Activated T-cell treated with anti-CD3 and anti-CD28 coated beads, Interleukin-2, amount 50 U/mL, for 4 hours (primary cell): ENCODE data around the gene LARP4B. TPM values are rescaled to one million over a fixed set of nuclear protein-coding genes. Genes with fewer than 3 reads are reported as not detected.

Source experiments
- ATAC-seq, 2 donors: fragments of 200-7000 bp; cut with Tn5 transposase; one replicate each; pipeline ENCODE4 v1.10.0; 2021
- DNase-seq: peaks from one replicate; pipeline ENCODE4 v3.0.0-alpha.2; 2020
- H3K27me3 Mint-ChIP-seq: one replicate; pipeline ENCODE4 v1.8.0; 2021; ENCODE audit warnings: low read depth, mixed read lengths
- H3K36me3 Mint-ChIP-seq: one replicate; pipeline ENCODE4 v1.8.0; 2022; ENCODE audit warnings: mixed read lengths; ENCODE audit not compliant: insufficient read depth
- H3K4me1 Mint-ChIP-seq: one replicate; pipeline ENCODE4 v1.8.0; 2021; ENCODE audit warnings: low read depth, mixed read lengths
- H3K4me3 Mint-ChIP-seq: one replicate; pipeline ENCODE4 v1.8.0; 2021; ENCODE audit warnings: mild to moderate bottlenecking, moderate library complexity, mixed read lengths
- H3K9me3 Mint-ChIP-seq: one replicate; pipeline ENCODE4 v1.8.0; 2021; ENCODE audit warnings: mixed read lengths
- total RNA-seq, 3 donors: library from RNA; stranded (reverse); gene quantifications; one replicate each; pipeline ENCODE4 v1.2.1, GENCODE V29; 2021

LARP4B gene
- total RNA-seq, 3 donors from 2014 or later: 126 to 143 (median 138) TPM

GRCh38 chr10:853017-853416 lies 78.5 kb downstream of the LARP4B start:
- Mint-ChIP-seq H3K36me3 (peaks cover 66% of the 10 kb centered on the region), H3K4me1 (peaks cover 47% of the 10 kb centered on the region), H3K4me3 (no peak overlapping the region), H3K27me3 (no peaks in the 10 kb centered on the region), H3K9me3 (peaks cover 9% of the 10 kb centered on the region)
- ATAC-seq: no peak
- no peak for DNase-seq

GRCh38 chr10:852386-852785 lies 79.1 kb downstream of the LARP4B start:
- no peak for DNase-seq
- no peak overlapping the region for H3K4me3 Mint-ChIP-seq
- H3K36me3 Mint-ChIP-seq: peaks cover 66% of the 10 kb centered on the region
- ATAC-seq: no peak
- peaks cover 48% of the 10 kb centered on the region for H3K4me1 Mint-ChIP-seq
- peaks cover 9% of the 10 kb centered on the region for H3K9me3 Mint-ChIP-seq
- no peaks in the 10 kb centered on the region for H3K27me3 Mint-ChIP-seq

GRCh38 chr10:851901-852300 lies 79.6 kb downstream of the LARP4B start:
- Mint-ChIP-seq H3K27me3 (no peaks in the 10 kb centered on the region), H3K36me3 (peaks cover 67% of the 10 kb centered on the region), H3K9me3 (peaks cover 9% of the 10 kb centered on the region), H3K4me3 (no peak overlapping the region), H3K4me1 (peaks cover 48% of the 10 kb centered on the region)
- ATAC-seq (no peak), DNase-seq (no peak)

- ATAC-seq: no peak
- H3K36me3 Mint-ChIP-seq: peaks cover 64% of the 10 kb centered on the region
These were observed 81.4 kb downstream of the LARP4B start for GRCh38 chr10:850093-850492.

GRCh38 chr10:847868-848267 lies 83.6 kb downstream of the LARP4B start:
- Mint-ChIP-seq H3K27me3 (no peaks in the 10 kb centered on the region), H3K9me3 (peaks cover 9% of the 10 kb centered on the region), H3K36me3 (peaks cover 60% of the 10 kb centered on the region), H3K4me3 (no peak overlapping the region), H3K4me1 (peaks cover 46% of the 10 kb centered on the region)
- ATAC-seq (no peak), DNase-seq (no peak)

More at GRCh38 chr10:850093-850492, 81.4 kb downstream of the LARP4B start:
- Mint-ChIP-seq H3K4me1 (peaks cover 50% of the 10 kb centered on the region), H3K4me3 (no peak overlapping the region), H3K9me3 (peaks cover 9% of the 10 kb centered on the region), H3K27me3 (no peaks in the 10 kb centered on the region)
- DNase-seq: no peak

- Mint-ChIP-seq H3K36me3 (peaks cover 49% of the 10 kb centered on the region), H3K9me3 (peaks cover 9% of the 10 kb centered on the region), H3K27me3 (no peaks in the 10 kb centered on the region), H3K4me3 (no peak overlapping the region), H3K4me1 (peaks cover 32% of the 10 kb centered on the region)
- ATAC-seq: no peak
- DNase-seq: no peak
These were observed 85.3 kb downstream of the LARP4B start for GRCh38 chr10:846126-846685.

GRCh38 chr10:845526-845925 lies 86.0 kb downstream of the LARP4B start:
- Mint-ChIP-seq H3K9me3 (peaks cover 7% of the 10 kb centered on the region), H3K36me3 (peaks cover 46% of the 10 kb centered on the region), H3K27me3 (no peaks in the 10 kb centered on the region), H3K4me3 (no peak overlapping the region), H3K4me1 (peaks cover 29% of the 10 kb centered on the region)
- ATAC-seq (no peak), DNase-seq (no peak)

GRCh38 chr10:844552-844951 lies 87.0 kb downstream of the LARP4B start:
- H3K4me3 Mint-ChIP-seq: no peak overlapping the region
- DNase-seq: no peak
- peaks cover 27% of the 10 kb centered on the region for H3K4me1 Mint-ChIP-seq
- peaks cover under 1% of the 10 kb centered on the region for H3K9me3 Mint-ChIP-seq
- H3K27me3 Mint-ChIP-seq: no peaks in the 10 kb centered on the region
- ATAC-seq: no peak
- H3K36me3 Mint-ChIP-seq: peaks cover 42% of the 10 kb centered on the region

GRCh38 chr10:843703-844102 lies 87.8 kb downstream of the LARP4B start:
- Mint-ChIP-seq H3K9me3 (no peaks in the 10 kb centered on the region), H3K36me3 (peaks cover 43% of the 10 kb centered on the region), H3K4me1 (peaks cover 23% of the 10 kb centered on the region), H3K4me3 (no peak overlapping the region), H3K27me3 (no peaks in the 10 kb centered on the region)
- ATAC-seq: no peak
- DNase-seq: no peak

GRCh38 chr10:842795-843194 lies 88.7 kb downstream of the LARP4B start:
- no peaks in the 10 kb centered on the region for H3K27me3 Mint-ChIP-seq
- H3K9me3 Mint-ChIP-seq: no peaks in the 10 kb centered on the region
- H3K36me3 Mint-ChIP-seq: peaks cover 47% of the 10 kb centered on the region
- peaks cover 23% of the 10 kb centered on the region for H3K4me1 Mint-ChIP-seq
- H3K4me3 Mint-ChIP-seq: no peak overlapping the region
- DNase-seq: no peak
- no peak for ATAC-seq

- H3K9me3 Mint-ChIP-seq: no peaks in the 10 kb centered on the region
- no peak for ATAC-seq
- H3K4me1 Mint-ChIP-seq: peaks cover 16% of the 10 kb centered on the region
- no peak for DNase-seq
- no peak overlapping the region for H3K4me3 Mint-ChIP-seq
- peaks cover 50% of the 10 kb centered on the region for H3K36me3 Mint-ChIP-seq
- no peaks in the 10 kb centered on the region for H3K27me3 Mint-ChIP-seq
These were observed 90.0 kb downstream of the LARP4B start for GRCh38 chr10:841535-841934.

- no peak for DNase-seq
- no peaks in the 10 kb centered on the region for H3K9me3 Mint-ChIP-seq
- peaks cover 47% of the 10 kb centered on the region for H3K36me3 Mint-ChIP-seq
- peaks cover 5% of the 10 kb centered on the region for H3K4me1 Mint-ChIP-seq
- H3K4me3 Mint-ChIP-seq: no peak overlapping the region
- ATAC-seq: no peak
- no peaks in the 10 kb centered on the region for H3K27me3 Mint-ChIP-seq
These were observed 91.8 kb downstream of the LARP4B start for GRCh38 chr10:839550-840205.

GRCh38 chr10:836782-837181 lies 94.7 kb downstream of the LARP4B start:
- peaks cover 5% of the 10 kb centered on the region for H3K4me1 Mint-ChIP-seq
- ATAC-seq (no peak), DNase-seq (no peak)
- no peaks in the 10 kb centered on the region for H3K27me3 Mint-ChIP-seq
- no peak overlapping the region for H3K4me3 Mint-ChIP-seq
- H3K9me3 Mint-ChIP-seq: no peaks in the 10 kb centered on the region
- H3K36me3 Mint-ChIP-seq: peaks cover 58% of the 10 kb centered on the region

- peaks cover 5% of the 10 kb centered on the region for H3K4me1 Mint-ChIP-seq
These were observed 97.0 kb downstream of the LARP4B start for GRCh38 chr10:834493-834892.

GRCh38 chr10:829241-829640 lies 102.3 kb downstream of the LARP4B start:
- no peaks in the 10 kb centered on the region for H3K9me3 Mint-ChIP-seq
- ATAC-seq (no peak), DNase-seq (no peak)
- peaks cover 60% of the 10 kb centered on the region for H3K36me3 Mint-ChIP-seq
- no peaks in the 10 kb centered on the region for H3K4me1 Mint-ChIP-seq
- no peaks in the 10 kb centered on the region for H3K27me3 Mint-ChIP-seq
- no peak overlapping the region for H3K4me3 Mint-ChIP-seq

More at GRCh38 chr10:834493-834892, 97.0 kb downstream of the LARP4B start:
- ATAC-seq (no peak), DNase-seq (no peak)
- Mint-ChIP-seq H3K9me3 (no peaks in the 10 kb centered on the region), H3K36me3 (peaks cover 60% of the 10 kb centered on the region), H3K4me3 (no peak overlapping the region), H3K27me3 (no peaks in the 10 kb centered on the region)
